Measurements from ENCODE around the gene COMMD8. TPM values are rescaled to one million over a fixed set of nuclear protein-coding genes. Genes with fewer than 3 reads are reported as not detected.

Gene COMMD8
- total and polyA plus RNA-seq, 10 of the 15 experiments (the other 5 are each of a cell fraction or from before 2014, with no cell fraction given): 27.6 to 156 (median 48.4) TPM

DNA sequence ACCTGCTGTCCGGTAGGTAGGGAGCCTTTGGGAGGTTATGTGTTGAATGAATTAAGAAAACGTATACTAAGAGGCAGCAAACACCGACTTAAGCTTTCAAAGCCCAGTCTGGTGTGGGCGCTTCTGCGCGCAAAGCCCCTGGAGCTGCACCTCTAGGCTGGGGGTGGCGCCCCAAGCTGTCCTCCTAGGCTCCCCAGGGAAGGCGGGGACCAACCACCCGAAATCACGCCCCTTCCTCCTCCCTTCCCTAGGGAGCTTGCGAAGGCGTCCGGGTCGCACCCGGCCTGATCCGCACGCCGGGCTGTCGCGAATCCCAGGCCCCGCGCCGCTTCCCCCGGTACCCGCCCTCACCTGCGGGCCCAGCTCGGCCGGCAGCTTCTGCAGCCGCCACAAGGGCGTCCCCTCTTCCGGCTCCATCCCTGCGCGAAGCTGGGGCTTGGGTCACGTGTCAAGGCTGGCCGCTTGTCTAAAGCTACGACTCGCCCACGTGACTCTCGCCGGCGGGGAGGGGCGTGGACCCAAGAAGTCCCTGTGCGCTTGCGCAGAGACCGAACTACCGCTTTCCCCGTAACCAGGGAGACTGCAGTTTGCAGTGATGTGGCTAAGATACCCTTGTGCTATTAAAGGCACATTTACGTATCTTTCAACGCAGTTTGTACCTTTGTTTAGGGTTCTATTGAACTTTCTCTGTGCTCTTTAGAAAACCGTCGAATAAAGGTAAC lies at the start of gene COMMD8 (continued):
- TF ChIP-seq MEF2B (IDR thresholded peaks at IDR 0.05; ENCODE audit: partially characterized antibody, poor library complexity, severe bottlenecking): peak; percentile 98
- no peak for TF ChIP-seq FOXM1 (IDR thresholded peaks at IDR 0.05; ENCODE audit: low read depth, low read length)
- TF ChIP-seq, protein P1, sequence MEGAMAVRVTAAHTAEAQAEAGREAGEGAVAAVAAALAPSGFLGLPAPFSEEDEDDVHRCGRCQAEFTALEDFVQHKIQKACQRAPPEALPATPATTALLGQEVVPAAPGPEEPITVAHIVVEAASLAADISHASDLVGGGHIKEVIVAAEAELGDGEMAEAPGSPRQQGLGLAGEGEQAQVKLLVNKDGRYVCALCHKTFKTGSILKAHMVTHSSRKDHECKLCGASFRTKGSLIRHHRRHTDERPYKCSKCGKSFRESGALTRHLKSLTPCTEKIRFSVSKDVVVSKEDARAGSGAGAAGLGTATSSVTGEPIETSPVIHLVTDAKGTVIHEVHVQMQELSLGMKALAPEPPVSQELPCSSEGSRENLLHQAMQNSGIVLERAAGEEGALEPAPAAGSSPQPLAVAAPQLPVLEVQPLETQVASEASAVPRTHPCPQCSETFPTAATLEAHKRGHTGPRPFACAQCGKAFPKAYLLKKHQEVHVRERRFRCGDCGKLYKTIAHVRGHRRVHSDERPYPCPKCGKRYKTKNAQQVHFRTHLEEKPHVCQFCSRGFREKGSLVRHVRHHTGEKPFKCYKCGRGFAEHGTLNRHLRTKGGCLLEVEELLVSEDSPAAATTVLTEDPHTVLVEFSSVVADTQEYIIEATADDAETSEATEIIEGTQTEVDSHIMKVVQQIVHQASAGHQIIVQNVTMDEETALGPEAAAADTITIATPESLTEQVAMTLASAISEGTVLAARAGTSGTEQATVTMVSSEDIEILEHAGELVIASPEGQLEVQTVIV (IDR thresholded peaks at IDR 0.05; ENCODE audit: borderline replicate concordance, partially characterized antibody): no peak
- TF ChIP-seq, protein P2, sequence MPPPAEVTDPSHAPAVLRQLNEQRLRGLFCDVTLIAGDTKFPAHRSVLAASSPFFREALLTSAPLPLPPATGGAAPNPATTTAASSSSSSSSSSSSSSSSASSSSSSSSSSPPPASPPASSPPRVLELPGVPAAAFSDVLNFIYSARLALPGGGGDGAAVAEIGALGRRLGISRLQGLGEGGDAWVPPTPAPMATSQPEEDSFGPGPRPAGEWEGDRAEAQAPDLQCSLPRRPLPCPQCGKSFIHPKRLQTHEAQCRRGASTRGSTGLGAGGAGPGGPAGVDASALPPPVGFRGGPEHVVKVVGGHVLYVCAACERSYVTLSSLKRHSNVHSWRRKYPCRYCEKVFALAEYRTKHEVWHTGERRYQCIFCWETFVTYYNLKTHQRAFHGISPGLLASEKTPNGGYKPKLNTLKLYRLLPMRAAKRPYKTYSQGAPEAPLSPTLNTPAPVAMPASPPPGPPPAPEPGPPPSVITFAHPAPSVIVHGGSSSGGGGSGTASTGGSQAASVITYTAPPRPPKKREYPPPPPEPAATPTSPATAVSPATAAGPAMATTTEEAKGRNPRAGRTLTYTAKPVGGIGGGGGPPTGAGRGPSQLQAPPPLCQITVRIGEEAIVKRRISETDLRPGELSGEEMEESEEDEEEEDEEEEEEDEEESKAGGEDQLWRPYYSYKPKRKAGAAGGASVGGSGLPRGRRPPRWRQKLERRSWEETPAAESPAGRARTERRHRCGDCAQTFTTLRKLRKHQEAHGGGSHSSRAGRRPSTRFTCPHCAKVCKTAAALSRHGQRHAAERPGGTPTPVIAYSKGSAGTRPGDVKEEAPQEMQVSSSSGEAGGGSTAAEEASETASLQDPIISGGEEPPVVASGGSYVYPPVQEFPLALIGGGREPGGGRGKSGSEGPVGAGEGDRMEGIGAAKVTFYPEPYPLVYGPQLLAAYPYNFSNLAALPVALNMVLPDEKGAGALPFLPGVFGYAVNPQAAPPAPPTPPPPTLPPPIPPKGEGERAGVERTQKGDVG (CRISPR knock-in tag; IDR thresholded peaks at IDR 0.05): no peak
- no peak for TF ChIP-seq MEF2A (IDR thresholded peaks at IDR 0.05; ENCODE audit: insufficient read depth, low read depth, low read length)
- TF ChIP-seq POLR2A (IDR thresholded peaks at IDR 0.05; ENCODE audit: low read depth, low read length): peak; percentile 96
- TF ChIP-seq HCFC1 (IDR thresholded peaks at IDR 0.05; ENCODE audit: low read length): peak; percentile 41; the same call in 1 of the 2 replicates
- no peak for TF ChIP-seq MTA2 (IDR thresholded peaks at IDR 0.05; ENCODE audit: low read depth)
- TF ChIP-seq ZSCAN29 (IDR thresholded peaks at IDR 0.05): no peak
- TF ChIP-seq, protein P3, sequence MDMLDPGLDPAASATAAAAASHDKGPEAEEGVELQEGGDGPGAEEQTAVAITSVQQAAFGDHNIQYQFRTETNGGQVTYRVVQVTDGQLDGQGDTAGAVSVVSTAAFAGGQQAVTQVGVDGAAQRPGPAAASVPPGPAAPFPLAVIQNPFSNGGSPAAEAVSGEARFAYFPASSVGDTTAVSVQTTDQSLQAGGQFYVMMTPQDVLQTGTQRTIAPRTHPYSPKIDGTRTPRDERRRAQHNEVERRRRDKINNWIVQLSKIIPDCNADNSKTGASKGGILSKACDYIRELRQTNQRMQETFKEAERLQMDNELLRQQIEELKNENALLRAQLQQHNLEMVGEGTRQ (IDR thresholded peaks at IDR 0.05; ENCODE audit: borderline replicate concordance, low read depth, low read length): peak; percentile 99
- peak; percentile 88 for TF ChIP-seq IKZF1 (conservative IDR thresholded peaks at IDR 0.05)
- TF ChIP-seq, protein P4, sequence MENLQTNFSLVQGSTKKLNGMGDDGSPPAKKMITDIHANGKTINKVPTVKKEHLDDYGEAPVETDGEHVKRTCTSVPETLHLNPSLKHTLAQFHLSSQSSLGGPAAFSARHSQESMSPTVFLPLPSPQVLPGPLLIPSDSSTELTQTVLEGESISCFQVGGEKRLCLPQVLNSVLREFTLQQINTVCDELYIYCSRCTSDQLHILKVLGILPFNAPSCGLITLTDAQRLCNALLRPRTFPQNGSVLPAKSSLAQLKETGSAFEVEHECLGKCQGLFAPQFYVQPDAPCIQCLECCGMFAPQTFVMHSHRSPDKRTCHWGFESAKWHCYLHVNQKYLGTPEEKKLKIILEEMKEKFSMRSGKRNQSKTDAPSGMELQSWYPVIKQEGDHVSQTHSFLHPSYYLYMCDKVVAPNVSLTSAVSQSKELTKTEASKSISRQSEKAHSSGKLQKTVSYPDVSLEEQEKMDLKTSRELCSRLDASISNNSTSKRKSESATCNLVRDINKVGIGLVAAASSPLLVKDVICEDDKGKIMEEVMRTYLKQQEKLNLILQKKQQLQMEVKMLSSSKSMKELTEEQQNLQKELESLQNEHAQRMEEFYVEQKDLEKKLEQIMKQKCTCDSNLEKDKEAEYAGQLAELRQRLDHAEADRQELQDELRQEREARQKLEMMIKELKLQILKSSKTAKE (IDR thresholded peaks at IDR 0.05; ENCODE audit: low read depth, poor library complexity, severe bottlenecking): no peak
- TF ChIP-seq, protein P5, sequence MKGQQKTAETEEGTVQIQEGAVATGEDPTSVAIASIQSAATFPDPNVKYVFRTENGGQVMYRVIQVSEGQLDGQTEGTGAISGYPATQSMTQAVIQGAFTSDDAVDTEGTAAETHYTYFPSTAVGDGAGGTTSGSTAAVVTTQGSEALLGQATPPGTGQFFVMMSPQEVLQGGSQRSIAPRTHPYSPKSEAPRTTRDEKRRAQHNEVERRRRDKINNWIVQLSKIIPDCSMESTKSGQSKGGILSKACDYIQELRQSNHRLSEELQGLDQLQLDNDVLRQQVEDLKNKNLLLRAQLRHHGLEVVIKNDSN (IDR thresholded peaks at IDR 0.05; ENCODE audit: borderline replicate concordance, extremely low read length, insufficient read depth, low read depth, low read length): peak; percentile 99
- TF ChIP-seq POLR2AphosphoS2 (IDR thresholded peaks at IDR 0.05; ENCODE audit: low read depth, low read length): peak; percentile 82
- TF ChIP-seq NFYA (IDR thresholded peaks at IDR 0.05; ENCODE audit: borderline replicate concordance, low read depth, low read length): no peak
